LHCN-M2 (cell line): ENCODE data around the gene METAP2. TPM values are rescaled to one million over a fixed set of nuclear protein-coding genes. Genes with fewer than 3 reads are reported as not detected.
"Not testable (repeated sequence)": the region's sequence is repeated elsewhere in the genome, so short reads cannot be mapped to it uniquely, and the experiment has no call there.

Experiments used
- DNase-seq: peaks from one replicate; pipeline ENCODE4 v3.0.0-alpha.2; 2012; ENCODE audit warnings: low read depth
- total RNA-seq: library from RNA; depleted of rRNA; stranded (reverse); fragments of >200 nt; gene quantifications from 2 replicates; pipeline ENCODE4 v1.2.3, GENCODE V29; 2014

Gene METAP2
- total RNA-seq, 1 experiment from 2014 or later: 101 TPM

GRCh38 chr12:95462551-95462950 is 11.4 kb upstream of the METAP2 start:
- no peak for DNase-seq

GRCh38 chr12:95463050-95463449 is 10.9 kb upstream of the METAP2 start:
- no peak for DNase-seq

- DNase-seq: not testable (repeated sequence)
These were observed 10.2 kb upstream of the METAP2 start for GRCh38 chr12:95463776-95464175.

- no peak for DNase-seq
These were observed 8.7 kb upstream of the METAP2 start for GRCh38 chr12:95465275-95465674.

GRCh38 chr12:95470300-95470699 is 3.7 kb upstream of the METAP2 start:
- no peak for DNase-seq

- DNase-seq: peak; percentile 31
These were observed 595 bp upstream of the METAP2 start for GRCh38 chr12:95473231-95473883.

GRCh38 chr12:95474660-95474958 is 657 bp downstream of the METAP2 start:
- DNase-seq: peak; percentile 12

GRCh38 chr12:95480230-95480629 is 6.3 kb downstream of the METAP2 start:
- DNase-seq: no peak

- no peak for DNase-seq
These were observed 7.1 kb downstream of the METAP2 start for GRCh38 chr12:95481072-95481471.

GRCh38 chr12:95481888-95482287 is 7.9 kb downstream of the METAP2 start:
- DNase-seq: no peak

GRCh38 chr12:95482564-95482963 is 8.6 kb downstream of the METAP2 start:
- not testable (repeated sequence) for DNase-seq

GRCh38 chr12:95484524-95484923 is 10.6 kb downstream of the METAP2 start:
- DNase-seq: peak; percentile 13

GRCh38 chr12:95487024-95487423 is 13.1 kb downstream of the METAP2 start:
- no peak for DNase-seq

GRCh38 chr12:95492462-95492861 is 18.5 kb downstream of the METAP2 start:
- DNase-seq: no peak

- DNase-seq: no peak
These were observed 20.9 kb downstream of the METAP2 start for GRCh38 chr12:95494888-95495287.

- DNase-seq: no peak
These were observed 21.5 kb downstream of the METAP2 start for GRCh38 chr12:95495433-95495832.

- no peak for DNase-seq
These were observed 23.1 kb downstream of the METAP2 start for GRCh38 chr12:95497031-95497430.

- no peak for DNase-seq
These were observed 25.0 kb downstream of the METAP2 start for GRCh38 chr12:95498968-95499367.

GRCh38 chr12:95499772-95500171 is 25.8 kb downstream of the METAP2 start:
- no peak for DNase-seq

GRCh38 chr12:95504140-95504539 is 30.2 kb downstream of the METAP2 start:
- DNase-seq: no peak

GRCh38 chr12:95505039-95505438 is 31.1 kb downstream of the METAP2 start:
- DNase-seq: no peak

- DNase-seq: no peak
These were observed 33.0 kb downstream of the METAP2 start for GRCh38 chr12:95506707-95507523.

GRCh38 chr12:95509300-95509699 is 35.3 kb downstream of the METAP2 start:
- no peak for DNase-seq
